Measurements from ENCODE around the gene MEA1. TPM values are rescaled to one million over a fixed set of nuclear protein-coding genes. Genes with fewer than 3 reads are reported as not detected.

The MEA1 gene
- total and polyA plus RNA-seq, 4 donors, result 10.7 to 50.3 (median 30.6) TPM

GRCh38 chr6:43062818-43063217 lies 49.1 kb upstream of the MEA1 start:
- H3K9ac ChIP-seq (ENCODE audit: low read depth in 1 of 2, low read length in 2 of 2), result no peak overlapping the region
- no peak for DNase-seq (ENCODE audit: low spot score)
- H3K9me3 ChIP-seq (ENCODE audit: control insufficient read depth in 4 of 4, low read length in 3 of 4), result no peaks in the 10 kb centered on the region
- H3K27me3 ChIP-seq (ENCODE audit: control insufficient read depth in 4 of 4, insufficient read depth in 4 of 4, low read length in 3 of 4), result no peaks in the 10 kb centered on the region
- H3K36me3 ChIP-seq (ENCODE audit: control insufficient read depth in 4 of 4, insufficient read depth in 3 of 4, low read depth in 1 of 4, low read length in 3 of 4), result peaks cover 7 to 30% (median 27%) of the 10 kb centered on the region in 4 donors
- H3K4me1 ChIP-seq (ENCODE audit: control insufficient read depth in 4 of 4, insufficient read depth in 4 of 4, low read length in 3 of 4), result peaks cover 0 to 39% (median 30%) of the 10 kb centered on the region in 4 donors
- no peak overlapping the region for H3K27ac ChIP-seq (ENCODE audit: low read depth in 1 of 2, low read length in 2 of 2)
- TF ChIP-seq RAD21 (IDR thresholded peaks at IDR 0.05), result no peak
- TF ChIP-seq JUND (IDR thresholded peaks at IDR 0.05), result no peak
- no peak for TF ChIP-seq CTCF (IDR thresholded peaks at IDR 0.05; ENCODE audit: low read depth, low read length, missing input control)
- TF ChIP-seq HNF4A (conservative IDR thresholded peaks at IDR 0.05), result no peak
- no peak for TF ChIP-seq GABPA (IDR thresholded peaks at IDR 0.05 in 1 of 2, conservative IDR thresholded peaks at IDR 0.05 in 1 of 2)
- TF ChIP-seq NR2F2 (IDR thresholded peaks at IDR 0.05), result no peak
- TF ChIP-seq FOXA2 (IDR thresholded peaks at IDR 0.05), result no peak
- TF ChIP-seq YY1 (IDR thresholded peaks at IDR 0.05), result no peak
- TF ChIP-seq SP1 (IDR thresholded peaks at IDR 0.05), result no peak
- TF ChIP-seq FOXA1 (IDR thresholded peaks at IDR 0.05), result no peak
- TF ChIP-seq, protein P1, sequence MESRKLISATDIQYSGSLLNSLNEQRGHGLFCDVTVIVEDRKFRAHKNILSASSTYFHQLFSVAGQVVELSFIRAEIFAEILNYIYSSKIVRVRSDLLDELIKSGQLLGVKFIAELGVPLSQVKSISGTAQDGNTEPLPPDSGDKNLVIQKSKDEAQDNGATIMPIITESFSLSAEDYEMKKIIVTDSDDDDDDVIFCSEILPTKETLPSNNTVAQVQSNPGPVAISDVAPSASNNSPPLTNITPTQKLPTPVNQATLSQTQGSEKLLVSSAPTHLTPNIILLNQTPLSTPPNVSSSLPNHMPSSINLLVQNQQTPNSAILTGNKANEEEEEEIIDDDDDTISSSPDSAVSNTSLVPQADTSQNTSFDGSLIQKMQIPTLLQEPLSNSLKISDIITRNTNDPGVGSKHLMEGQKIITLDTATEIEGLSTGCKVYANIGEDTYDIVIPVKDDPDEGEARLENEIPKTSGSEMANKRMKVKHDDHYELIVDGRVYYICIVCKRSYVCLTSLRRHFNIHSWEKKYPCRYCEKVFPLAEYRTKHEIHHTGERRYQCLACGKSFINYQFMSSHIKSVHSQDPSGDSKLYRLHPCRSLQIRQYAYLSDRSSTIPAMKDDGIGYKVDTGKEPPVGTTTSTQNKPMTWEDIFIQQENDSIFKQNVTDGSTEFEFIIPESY (IDR thresholded peaks at IDR 0.05), result no peak
- no peak for TF ChIP-seq RXRA (IDR thresholded peaks at IDR 0.05)
- WGBS, result 93% methylated on average over 12 of the region's 12 CpGs
- no peak overlapping the region for H3K4me3 ChIP-seq (ENCODE audit: low read depth in 1 of 3, low read length in 3 of 3)

DNA sequence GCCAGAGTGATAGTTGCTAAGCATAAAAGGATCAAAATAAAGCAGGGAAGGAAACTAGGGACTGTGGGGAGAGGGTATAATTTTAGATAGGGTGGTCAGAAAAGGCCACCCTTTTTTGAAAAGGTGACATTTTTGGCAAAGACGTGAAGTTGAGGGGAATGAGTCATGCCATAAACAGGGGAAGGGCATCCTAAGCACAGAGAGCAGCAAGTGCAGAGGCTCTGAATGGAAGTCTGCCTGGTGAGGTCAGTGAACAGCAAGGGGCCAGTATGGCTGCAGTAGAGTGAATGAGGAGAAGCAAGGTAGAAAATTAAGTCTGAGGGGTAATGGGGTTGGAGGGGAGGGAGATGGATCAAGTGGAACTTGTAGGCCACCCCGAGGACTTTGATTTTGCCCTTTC lies 48.1 kb upstream of the MEA1 start:
- no peak for DNase-seq (ENCODE audit: low spot score)
- Histone ChIP-seq H3K4me3 (ENCODE audit: low read depth in 1 of 3, low read length in 3 of 3) (no peak overlapping the region), H3K9me3 (ENCODE audit: control insufficient read depth in 4 of 4, low read length in 3 of 4) (no peaks in the 10 kb centered on the region), H3K4me1 (ENCODE audit: control insufficient read depth in 4 of 4, insufficient read depth in 4 of 4, low read length in 3 of 4) (peaks cover 0 to 42% (median 31%) of the 10 kb centered on the region in 4 donors), H3K27ac (ENCODE audit: low read depth in 1 of 2, low read length in 2 of 2) (no peak overlapping the region), H3K27me3 (ENCODE audit: control insufficient read depth in 4 of 4, insufficient read depth in 4 of 4, low read length in 3 of 4) (no peaks in the 10 kb centered on the region), H3K9ac (ENCODE audit: low read depth in 1 of 2, low read length in 2 of 2) (no peak overlapping the region), H3K36me3 (ENCODE audit: control insufficient read depth in 4 of 4, insufficient read depth in 3 of 4, low read depth in 1 of 4, low read length in 3 of 4) (peaks cover 7 to 29% (median 25%) of the 10 kb centered on the region in 4 donors)
- 88% methylated on average over 2 of the region's 2 CpGs for WGBS
- no peak for TF ChIP-seq MAX (IDR thresholded peaks at IDR 0.05)
- TF ChIP-seq NR2F2 (IDR thresholded peaks at IDR 0.05), result no peak
- TF ChIP-seq, protein P1 (IDR thresholded peaks at IDR 0.05), result no peak
- TF ChIP-seq JUND (IDR thresholded peaks at IDR 0.05), result no peak
- no peak for TF ChIP-seq HNF4A (conservative IDR thresholded peaks at IDR 0.05)
- TF ChIP-seq RXRA (IDR thresholded peaks at IDR 0.05), result no peak
- TF ChIP-seq TAF1 (conservative IDR thresholded peaks at IDR 0.05), result no peak
- TF ChIP-seq CTCF (IDR thresholded peaks at IDR 0.05; ENCODE audit: low read depth, low read length, missing input control), result no peak
- TF ChIP-seq, protein P2, sequence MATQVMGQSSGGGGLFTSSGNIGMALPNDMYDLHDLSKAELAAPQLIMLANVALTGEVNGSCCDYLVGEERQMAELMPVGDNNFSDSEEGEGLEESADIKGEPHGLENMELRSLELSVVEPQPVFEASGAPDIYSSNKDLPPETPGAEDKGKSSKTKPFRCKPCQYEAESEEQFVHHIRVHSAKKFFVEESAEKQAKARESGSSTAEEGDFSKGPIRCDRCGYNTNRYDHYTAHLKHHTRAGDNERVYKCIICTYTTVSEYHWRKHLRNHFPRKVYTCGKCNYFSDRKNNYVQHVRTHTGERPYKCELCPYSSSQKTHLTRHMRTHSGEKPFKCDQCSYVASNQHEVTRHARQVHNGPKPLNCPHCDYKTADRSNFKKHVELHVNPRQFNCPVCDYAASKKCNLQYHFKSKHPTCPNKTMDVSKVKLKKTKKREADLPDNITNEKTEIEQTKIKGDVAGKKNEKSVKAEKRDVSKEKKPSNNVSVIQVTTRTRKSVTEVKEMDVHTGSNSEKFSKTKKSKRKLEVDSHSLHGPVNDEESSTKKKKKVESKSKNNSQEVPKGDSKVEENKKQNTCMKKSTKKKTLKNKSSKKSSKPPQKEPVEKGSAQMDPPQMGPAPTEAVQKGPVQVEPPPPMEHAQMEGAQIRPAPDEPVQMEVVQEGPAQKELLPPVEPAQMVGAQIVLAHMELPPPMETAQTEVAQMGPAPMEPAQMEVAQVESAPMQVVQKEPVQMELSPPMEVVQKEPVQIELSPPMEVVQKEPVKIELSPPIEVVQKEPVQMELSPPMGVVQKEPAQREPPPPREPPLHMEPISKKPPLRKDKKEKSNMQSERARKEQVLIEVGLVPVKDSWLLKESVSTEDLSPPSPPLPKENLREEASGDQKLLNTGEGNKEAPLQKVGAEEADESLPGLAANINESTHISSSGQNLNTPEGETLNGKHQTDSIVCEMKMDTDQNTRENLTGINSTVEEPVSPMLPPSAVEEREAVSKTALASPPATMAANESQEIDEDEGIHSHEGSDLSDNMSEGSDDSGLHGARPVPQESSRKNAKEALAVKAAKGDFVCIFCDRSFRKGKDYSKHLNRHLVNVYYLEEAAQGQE (IDR thresholded peaks at IDR 0.05), result no peak
- no peak for TF ChIP-seq GABPA (IDR thresholded peaks at IDR 0.05 in 1 of 2, conservative IDR thresholded peaks at IDR 0.05 in 1 of 2)
